Measurements from ENCODE around the gene FMNL2. TPM values are rescaled to one million over a fixed set of nuclear protein-coding genes. Genes with fewer than 3 reads are reported as not detected.
"Not testable (repeated sequence)": the region's sequence is repeated elsewhere in the genome, so short reads cannot be mapped to it uniquely, and the experiment has no call there.

Gene FMNL2
- total RNA-seq, 1 experiment from 2014 or later = 28.1 TPM

- Histone ChIP-seq H3K9ac (ENCODE audit: low read length) (no peak overlapping the region), H3K36me3 (ENCODE audit: control insufficient read depth in 1 of 2, insufficient read depth in 2 of 2, low read length in 2 of 2) (no peaks in the 10 kb centered on the region), H3K4me2 (ENCODE audit: low read length) (no peak overlapping the region), H3K27ac (ENCODE audit: low read depth, low read length) (no peak overlapping the region), H3K79me2 (ENCODE audit: insufficient read depth, low read length) (no peaks in the 10 kb centered on the region), H3K4me1 (ENCODE audit: control insufficient read depth in 1 of 2, insufficient read depth in 2 of 2, low read length in 2 of 2) (no peaks in the 10 kb centered on the region; a peak in 1 of 4 replicates), H2AFZ (ENCODE audit: low read depth, low read length, poor library complexity, severe bottlenecking) (no peak overlapping the region), H3K9me3 (ENCODE audit: control insufficient read depth in 1 of 2, insufficient read depth in 1 of 2, low read depth in 1 of 2, low read length in 2 of 2) (no peaks in the 10 kb centered on the region), H3K9me2 (ENCODE audit: insufficient read depth) (no peaks in the 10 kb centered on the region), H3K27me3 (ENCODE audit: insufficient read depth, low read length) (no peaks in the 10 kb centered on the region), H4K20me1 (ENCODE audit: insufficient read depth) (no peaks in the 10 kb centered on the region), H3K4me3 (replicated peaks in 1 of 2; ENCODE audit: low read depth in 1 of 2, low read length in 2 of 2) (no peak overlapping the region)
- RAD21 ChIA-PET (ENCODE audit: low non-redundant PET in 1 of 2, low total read pairs in 2 of 2, uncharacterized antibody in 2 of 2, unreplicated experiment in 2 of 2) = no interaction called here
- ATAC-seq = no peak
- no peak for DNase-seq (ENCODE audit: low read depth, low spot score)
- TF ChIP-seq YY1 (IDR thresholded peaks at IDR 0.05; ENCODE audit: extremely low read depth, insufficient replicate concordance, low read depth, low read length) = no peak
- no peak for TF ChIP-seq FOSL1 (IDR thresholded peaks at IDR 0.05; ENCODE audit: low read depth)
- TF ChIP-seq CEBPB (IDR thresholded peaks at IDR 0.05; ENCODE audit: low read depth) = no peak
- no TSS peak for BruUV-seq (replicated peaks)
- intact Hi-C loops (cut with micrococcal nuclease) = no loop called here
- CTCF ChIA-PET = no interaction called here
- POLR2A ChIA-PET = no interaction called here
Measured at GRCh38 chr2:152320814-152321213, 14.2 kb upstream of the FMNL2 start.

- no peaks in the 10 kb centered on the region for H3K79me2 ChIP-seq (ENCODE audit: insufficient read depth, low read length)
- no peaks in the 10 kb centered on the region; a peak in 1 of 4 replicates for H3K4me1 ChIP-seq (ENCODE audit: control insufficient read depth in 1 of 2, insufficient read depth in 2 of 2, low read length in 2 of 2)
- ChIA-PET RAD21 (ENCODE audit: low non-redundant PET in 1 of 2, low total read pairs in 2 of 2, uncharacterized antibody in 2 of 2, unreplicated experiment in 2 of 2) (no interaction called here), POLR2A (no interaction called here), CTCF (no interaction called here)
- H3K4me2 ChIP-seq (ENCODE audit: low read length) = no peak overlapping the region
- ATAC-seq = no peak; the same call in 1 of the 2 replicates
- intact Hi-C loops (cut with micrococcal nuclease) = no loop called here
- no peaks in the 10 kb centered on the region for H3K9me2 ChIP-seq (ENCODE audit: insufficient read depth)
- H3K27me3 ChIP-seq (ENCODE audit: insufficient read depth, low read length) = no peaks in the 10 kb centered on the region
- no peaks in the 10 kb centered on the region for H4K20me1 ChIP-seq (ENCODE audit: insufficient read depth)
- TF ChIP-seq ZNF274 (IDR thresholded peaks at IDR 0.05; ENCODE audit: low read depth, low read length) (no peak), SIN3A (IDR thresholded peaks at IDR 0.05; ENCODE audit: low read depth) (no peak), ATF3 (IDR thresholded peaks at IDR 0.05) (no peak)
- H2AFZ ChIP-seq (ENCODE audit: low read depth, low read length, poor library complexity, severe bottlenecking) = no peak overlapping the region
- DNase-seq (ENCODE audit: low read depth, low spot score) = no peak
- no peak overlapping the region for H3K9ac ChIP-seq (ENCODE audit: low read length)
- no peaks in the 10 kb centered on the region for H3K36me3 ChIP-seq (ENCODE audit: control insufficient read depth in 1 of 2, insufficient read depth in 2 of 2, low read length in 2 of 2)
- no TSS peak for BruUV-seq (replicated peaks)
- no peak overlapping the region for H3K4me3 ChIP-seq (replicated peaks in 1 of 2; ENCODE audit: low read depth in 1 of 2, low read length in 2 of 2)
- no peak overlapping the region for H3K27ac ChIP-seq (ENCODE audit: low read depth, low read length)
- H3K9me3 ChIP-seq (ENCODE audit: control insufficient read depth in 1 of 2, insufficient read depth in 1 of 2, low read depth in 1 of 2, low read length in 2 of 2) = no peaks in the 10 kb centered on the region
Measured at GRCh38 chr2:152322222-152322621, 12.8 kb upstream of the FMNL2 start.

GRCh38 chr2:152325126-152325525 lies 9.8 kb upstream of the FMNL2 start:
- H3K27me3 ChIP-seq (ENCODE audit: insufficient read depth, low read length); RAD21 ChIA-PET (ENCODE audit: low non-redundant PET in 1 of 2, low total read pairs in 2 of 2, uncharacterized antibody in 2 of 2, unreplicated experiment in 2 of 2); H3K4me1 ChIP-seq (ENCODE audit: control insufficient read depth in 1 of 2, insufficient read depth in 2 of 2, low read length in 2 of 2); H3K9me2 ChIP-seq (ENCODE audit: insufficient read depth); H3K4me2 ChIP-seq (ENCODE audit: low read length); H4K20me1 ChIP-seq (ENCODE audit: insufficient read depth); ATAC-seq; H3K79me2 ChIP-seq (ENCODE audit: insufficient read depth, low read length); H3K27ac ChIP-seq (ENCODE audit: low read depth, low read length); CTCF ChIA-PET; H2AFZ ChIP-seq (ENCODE audit: low read depth, low read length, poor library complexity, severe bottlenecking); POLR2A ChIA-PET; H3K4me3 ChIP-seq (replicated peaks in 1 of 2; ENCODE audit: low read depth in 1 of 2, low read length in 2 of 2); BruUV-seq (replicated peaks); intact Hi-C loops (cut with micrococcal nuclease); H3K9me3 ChIP-seq (ENCODE audit: control insufficient read depth in 1 of 2, insufficient read depth in 1 of 2, low read depth in 1 of 2, low read length in 2 of 2); DNase-seq (ENCODE audit: low read depth, low spot score); H3K9ac ChIP-seq (ENCODE audit: low read length); H3K36me3 ChIP-seq (ENCODE audit: control insufficient read depth in 1 of 2, insufficient read depth in 2 of 2, low read length in 2 of 2): not testable (repeated sequence)

Measured in HCT116 (cell line).